GM19395 (cell line): Measurements from ENCODE around the gene RPL22.

ENCODE experiments used
- ATAC-seq: cut with Tn5 transposase; IDR thresholded peaks from one replicate; pipeline ENCODE4 v1.9.1; 2021; ENCODE audit warnings: mild to moderate bottlenecking, moderate library complexity; ENCODE audit not compliant: unreplicated experiment

The RPL22 gene

GRCh38 chr1:6199298-6200187 is at the start of gene RPL22:
Gene RPL22 (minus strand): TSS chr1:6199595. CDS start chr1:6199573, 22 bp downstream.
- peak; percentile 93 for ATAC-seq

GRCh38 chr1:6248161-6248776 is 48.9 kb upstream of the RPL22 start:
- ATAC-seq, result no peak

GRCh38 chr1:6247651-6248050 is 48.3 kb upstream of the RPL22 start:
- no peak for ATAC-seq

GRCh38 chr1:6246497-6247467 is 47.4 kb upstream of the RPL22 start:
- no peak for ATAC-seq

GRCh38 chr1:6245869-6246496 is 46.6 kb upstream of the RPL22 start:
- no peak for ATAC-seq

GRCh38 chr1:6245086-6245868 is 45.9 kb upstream of the RPL22 start:
- ATAC-seq, result no peak

GRCh38 chr1:6244401-6245049 is 45.1 kb upstream of the RPL22 start:
- no peak for ATAC-seq

GRCh38 chr1:6243993-6244392 is 44.6 kb upstream of the RPL22 start, which contains the start of gene HES3:
Gene HES3 (plus strand): TSS chr1:6244179. CDS start chr1:6244366, 187 bp downstream.
- ATAC-seq, result no peak

- ATAC-seq, result no peak
These were observed 43.8 kb upstream of the RPL22 start for GRCh38 chr1:6243053-6243834.

- no peak for ATAC-seq
These were observed 42.7 kb upstream of the RPL22 start for GRCh38 chr1:6241887-6242740.

GRCh38 chr1:6241107-6241886 is 41.9 kb upstream of the RPL22 start:
- no peak for ATAC-seq

- ATAC-seq, result no peak
These were observed 40.8 kb upstream of the RPL22 start for GRCh38 chr1:6239950-6240768.

GRCh38 chr1:6239213-6239752 is 39.9 kb upstream of the RPL22 start:
- no peak for ATAC-seq

GRCh38 chr1:6237093-6237492 is 37.7 kb upstream of the RPL22 start:
- no peak for ATAC-seq

GRCh38 chr1:6235296-6235677 is 35.9 kb upstream of the RPL22 start:
- peak; percentile 36 for ATAC-seq
